GM21619 (cell line): ENCODE data around the gene TRMT61A.
"Not testable (repeated sequence)": the region's sequence is repeated elsewhere in the genome, so short reads cannot be mapped to it uniquely, and the experiment has no call there.

Source experiments
- ATAC-seq: cut with Tn5 transposase; IDR thresholded peaks from one replicate; pipeline ENCODE4 v1.9.1; 2021; ENCODE audit not compliant: unreplicated experiment

TRMT61A gene

GRCh38 chr14:103508521-103509329, 20.3 kb upstream of the TRMT61A start:
- no peak for ATAC-seq

DNA sequence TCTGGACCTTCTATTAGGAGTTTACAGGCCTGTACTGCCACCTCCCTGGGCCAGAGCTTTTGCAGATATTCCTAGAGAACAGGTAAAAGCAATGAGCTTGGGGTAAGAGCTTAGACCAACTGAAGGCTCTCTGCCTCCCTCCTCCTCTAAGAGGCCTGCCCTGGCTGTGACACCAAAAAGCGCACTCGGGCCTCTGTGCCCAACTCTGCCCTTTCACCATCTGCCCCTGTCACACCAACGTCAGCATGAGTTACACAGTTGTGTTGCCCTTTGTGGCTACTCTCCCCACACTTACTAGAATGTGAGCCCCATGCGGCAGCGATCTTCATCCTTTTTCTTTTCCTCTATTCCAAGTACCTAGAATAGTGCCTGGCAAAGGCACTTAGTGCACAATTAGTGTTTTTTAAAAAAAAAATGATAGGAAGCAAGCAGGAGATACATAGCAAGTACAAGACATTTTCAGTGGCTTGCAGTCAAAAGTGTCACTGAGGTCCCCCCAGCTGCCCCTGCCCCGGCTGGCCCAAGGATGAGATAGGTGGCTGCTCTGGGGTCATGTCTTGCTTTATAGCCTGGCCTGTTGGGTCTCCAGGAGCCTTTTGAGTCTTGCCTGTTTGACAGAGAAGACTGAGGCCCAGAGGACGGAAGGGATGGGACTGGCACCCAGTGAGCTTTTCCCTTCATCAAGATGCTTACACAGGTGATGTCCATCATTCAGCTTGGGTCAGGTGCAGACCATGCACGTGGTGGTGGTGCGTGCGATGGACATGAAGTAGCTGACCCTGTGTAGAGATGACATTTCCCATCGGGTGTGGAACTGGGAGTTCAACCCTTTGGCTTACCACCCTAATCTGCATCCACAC, 18.9 kb upstream of the TRMT61A start:
- ATAC-seq, result no peak

- ATAC-seq, result no peak
These were observed 18.0 kb upstream of the TRMT61A start for GRCh38 chr14:103510724-103511693.

DNA sequence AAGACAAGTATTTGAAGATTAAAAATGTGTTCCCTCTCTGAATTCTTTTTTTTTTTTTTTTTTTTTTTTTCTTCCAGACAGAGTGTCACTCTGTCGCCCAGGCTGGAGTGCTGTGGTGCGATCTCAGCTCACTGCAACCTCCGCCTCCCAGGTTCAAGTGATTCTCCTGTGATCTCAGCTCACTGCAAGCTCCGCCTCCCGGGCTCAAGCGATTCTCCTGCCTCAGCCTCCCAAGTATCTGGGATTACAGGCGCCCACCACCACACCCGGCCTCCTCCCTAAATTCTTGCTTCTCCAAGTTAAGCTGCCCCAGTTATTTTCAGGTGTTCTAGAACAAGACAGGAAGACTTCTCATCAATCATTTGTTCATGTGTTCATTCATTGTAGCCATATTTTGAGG, 16.8 kb upstream of the TRMT61A start:
- ATAC-seq, result not testable (repeated sequence)

DNA sequence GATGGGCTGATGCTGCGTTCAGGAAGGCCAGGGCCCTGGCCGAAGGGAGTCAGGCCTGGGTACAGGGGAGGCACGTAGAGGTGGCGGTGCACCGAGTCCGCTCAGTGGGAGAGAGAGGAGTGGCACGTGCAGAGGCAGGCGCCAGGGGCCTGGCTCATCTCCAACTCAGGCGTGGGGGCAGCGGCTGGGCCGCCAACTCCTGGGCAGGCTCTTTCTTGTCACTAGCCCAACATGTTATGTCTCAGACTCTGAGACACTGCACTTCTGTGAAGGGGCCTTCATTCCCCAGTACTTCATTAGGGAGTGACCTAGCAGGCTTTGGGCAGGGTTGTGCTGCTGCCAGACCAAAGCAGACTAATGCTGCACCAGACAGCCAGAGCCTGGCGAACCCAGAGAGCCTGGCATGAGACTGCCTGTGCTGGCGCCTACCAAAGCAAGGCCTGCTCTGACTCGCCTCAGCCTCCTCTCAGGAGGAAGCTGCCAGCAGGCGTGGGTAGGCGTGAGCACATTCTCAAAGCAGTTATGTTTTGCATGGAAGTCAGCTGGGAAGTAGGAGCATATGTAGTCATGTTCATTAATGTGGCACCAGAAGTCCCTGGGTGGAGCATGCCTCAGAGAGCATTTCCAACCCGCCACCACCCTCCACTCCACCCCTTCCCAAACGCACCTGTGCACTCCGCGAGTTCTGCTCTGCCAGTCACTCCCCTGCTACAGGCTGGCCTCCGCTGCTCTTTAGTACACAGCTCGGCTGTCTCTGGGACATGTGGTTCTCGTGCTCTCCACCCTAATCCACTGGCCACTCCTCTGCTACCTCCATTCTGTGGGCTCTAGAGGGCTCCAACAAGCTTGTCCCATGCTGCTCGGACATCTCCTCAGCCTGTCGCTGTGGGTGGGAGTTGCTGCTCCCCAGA, 16.0 kb upstream of the TRMT61A start:
- ATAC-seq, result no peak

- no peak for ATAC-seq
These were observed 14.2 kb upstream of the TRMT61A start for GRCh38 chr14:103514596-103515421.

- no peak for ATAC-seq
These were observed 12.4 kb upstream of the TRMT61A start for GRCh38 chr14:103516426-103517173.

DNA sequence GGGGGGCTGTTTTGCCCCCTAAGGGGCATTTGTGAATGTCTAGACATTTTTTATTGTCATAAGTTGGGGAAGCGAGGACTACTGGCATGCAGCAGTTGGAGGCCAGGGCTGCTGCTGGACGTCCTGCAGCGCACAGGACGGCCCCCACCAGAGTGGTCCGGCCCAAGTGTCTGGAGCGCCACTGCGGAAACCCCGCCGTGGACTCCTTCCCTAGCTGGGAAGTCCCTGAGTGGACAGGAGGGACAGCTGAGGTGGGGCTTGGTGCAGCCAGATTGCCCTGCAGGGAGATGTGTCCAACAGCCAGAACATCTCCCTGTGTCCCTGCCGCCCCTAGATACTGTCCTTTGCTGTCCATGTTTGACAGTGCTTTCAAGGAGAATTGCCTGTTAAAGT, 11.8 kb upstream of the TRMT61A start:
- ATAC-seq, result no peak

DNA sequence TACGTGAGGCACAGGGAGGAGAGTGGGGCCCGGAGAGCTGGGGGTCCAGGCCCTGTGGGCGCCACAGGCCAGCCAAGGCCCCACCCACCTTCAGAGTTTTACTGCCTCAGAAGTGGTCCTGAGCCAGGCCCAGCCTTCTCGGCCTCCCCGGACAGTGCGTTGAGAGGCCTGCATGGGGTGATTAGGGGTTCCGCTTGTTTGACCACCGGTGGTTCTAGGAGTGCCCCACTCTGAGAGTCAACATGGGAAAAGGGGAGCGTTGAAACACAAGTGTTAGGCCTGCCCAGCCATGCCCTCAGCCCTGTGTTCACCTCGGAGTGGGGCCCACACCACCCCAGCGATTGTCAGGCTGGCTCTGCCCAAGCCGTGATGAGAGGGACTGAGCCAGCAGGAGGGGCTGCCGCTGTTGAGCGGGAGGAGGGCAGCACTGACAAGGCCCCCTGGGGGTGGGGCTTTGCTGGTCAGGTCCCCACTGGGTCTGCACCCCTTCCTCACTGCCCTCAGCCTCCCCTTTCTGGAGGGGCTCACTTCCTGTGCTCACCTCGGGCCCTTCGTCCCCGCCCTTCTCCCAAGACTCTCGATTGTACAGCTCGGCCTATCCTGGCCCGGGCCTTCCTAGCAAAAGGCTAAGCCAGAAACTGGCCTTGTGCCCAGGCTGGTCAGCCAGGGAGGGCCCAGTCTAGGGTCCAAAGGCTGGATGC, 11.1 kb upstream of the TRMT61A start:
- no peak for ATAC-seq

DNA sequence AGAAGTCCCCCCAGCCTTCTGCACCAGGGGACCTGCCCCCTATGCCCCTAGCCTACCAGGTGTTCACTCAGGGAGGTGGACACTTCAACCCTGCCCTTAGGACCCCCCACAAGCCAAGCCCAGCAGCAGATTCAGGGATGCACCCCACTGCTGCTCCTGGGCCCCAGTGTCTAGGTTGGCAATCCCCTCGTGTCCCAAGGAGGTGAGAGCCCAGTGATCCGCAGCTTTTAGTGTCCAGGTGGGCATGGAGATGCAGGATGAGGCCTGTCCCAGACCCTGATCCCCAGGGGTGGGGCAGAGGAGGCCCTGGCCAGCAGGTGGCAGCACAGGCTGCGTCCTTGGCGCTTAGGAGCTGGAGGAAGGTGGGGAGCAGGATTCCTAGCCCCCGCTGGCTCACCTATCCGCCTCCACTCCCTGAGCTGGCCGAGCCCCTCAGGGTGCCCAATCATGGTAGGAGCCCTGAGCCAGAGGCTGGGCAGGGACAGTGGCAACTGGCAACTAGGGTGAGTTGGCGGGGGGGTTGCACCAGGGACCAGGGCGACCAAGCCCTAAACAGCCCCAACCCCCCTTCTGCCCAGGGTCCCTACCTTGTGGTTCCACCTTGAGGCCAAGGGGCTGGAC, 10.5 kb upstream of the TRMT61A start:
- no peak for ATAC-seq

- ATAC-seq, result no peak
These were observed 9.8 kb upstream of the TRMT61A start for GRCh38 chr14:103519043-103519836.

GRCh38 chr14:103519837-103520212, 9.2 kb upstream of the TRMT61A start:
- ATAC-seq, result no peak

GRCh38 chr14:103520269-103520656, 8.7 kb upstream of the TRMT61A start:
- ATAC-seq, result no peak

GRCh38 chr14:103520657-103521437, 8.1 kb upstream of the TRMT61A start:
- ATAC-seq, result no peak

GRCh38 chr14:103521438-103521950, 7.5 kb upstream of the TRMT61A start:
- ATAC-seq, result no peak
